ENCODE data around the gene PLA2G4A.

GRCh38 chr1:186957314-186957713, 128.6 kb downstream of the PLA2G4A start:
- TF ChIP-seq CTCF (IDR thresholded peaks at IDR 0.05) (no peak), POLR2A (IDR thresholded peaks at IDR 0.05) (no peak)
